Measurements from ENCODE around the gene OBSCN.

Gene OBSCN

GRCh38 chr1:228325267-228325666 lies 117.4 kb downstream of the OBSCN start:
- no peak for DNase-seq

GRCh38 chr1:228329887-228330286 lies 122.0 kb downstream of the OBSCN start:
- DNase-seq = no peak

GRCh38 chr1:228332797-228333738 lies 125.2 kb downstream of the OBSCN start:
- no peak for DNase-seq

DNA sequence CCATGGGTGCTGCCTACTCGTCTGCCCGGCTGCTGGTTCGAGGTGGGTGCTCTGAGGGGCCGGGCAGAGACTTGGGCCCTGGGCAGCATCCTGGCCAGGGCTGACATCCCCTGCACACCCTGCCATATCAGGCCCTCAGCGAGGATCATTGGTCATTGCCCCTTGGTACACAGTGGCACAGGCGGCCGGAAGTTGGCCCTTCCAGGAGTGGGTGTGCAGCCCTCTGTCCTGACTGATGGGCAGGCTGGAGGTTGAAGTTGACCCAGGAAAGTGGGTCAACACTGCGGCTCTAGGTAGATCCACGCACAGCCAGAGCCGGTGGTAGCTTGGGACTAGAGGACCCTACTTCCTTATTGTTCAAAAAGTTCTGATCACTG lies 125.9 kb downstream of the OBSCN start:
- no peak for DNase-seq

GRCh38 chr1:228334226-228334935 lies 126.5 kb downstream of the OBSCN start:
- DNase-seq = no peak

DNA sequence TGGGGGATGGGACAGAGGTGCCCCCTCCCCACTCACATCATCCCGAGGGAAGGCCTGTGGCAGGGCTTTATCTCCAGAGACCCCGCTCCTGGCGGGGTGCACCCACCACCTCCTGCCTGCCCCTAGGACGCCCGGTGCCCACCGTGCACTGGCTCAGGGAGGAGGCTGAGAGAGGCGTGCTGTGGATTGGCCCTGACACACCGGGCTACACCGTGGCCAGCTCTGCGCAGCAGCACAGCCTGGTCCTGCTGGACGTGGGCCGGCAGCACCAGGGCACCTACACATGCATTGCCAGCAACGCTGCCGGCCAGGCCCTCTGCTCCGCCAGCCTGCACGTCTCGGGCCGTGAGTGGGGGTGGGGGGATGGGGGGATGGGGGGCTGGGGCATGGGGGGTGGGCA lies 127.1 kb downstream of the OBSCN start:
- no peak for DNase-seq

DNA sequence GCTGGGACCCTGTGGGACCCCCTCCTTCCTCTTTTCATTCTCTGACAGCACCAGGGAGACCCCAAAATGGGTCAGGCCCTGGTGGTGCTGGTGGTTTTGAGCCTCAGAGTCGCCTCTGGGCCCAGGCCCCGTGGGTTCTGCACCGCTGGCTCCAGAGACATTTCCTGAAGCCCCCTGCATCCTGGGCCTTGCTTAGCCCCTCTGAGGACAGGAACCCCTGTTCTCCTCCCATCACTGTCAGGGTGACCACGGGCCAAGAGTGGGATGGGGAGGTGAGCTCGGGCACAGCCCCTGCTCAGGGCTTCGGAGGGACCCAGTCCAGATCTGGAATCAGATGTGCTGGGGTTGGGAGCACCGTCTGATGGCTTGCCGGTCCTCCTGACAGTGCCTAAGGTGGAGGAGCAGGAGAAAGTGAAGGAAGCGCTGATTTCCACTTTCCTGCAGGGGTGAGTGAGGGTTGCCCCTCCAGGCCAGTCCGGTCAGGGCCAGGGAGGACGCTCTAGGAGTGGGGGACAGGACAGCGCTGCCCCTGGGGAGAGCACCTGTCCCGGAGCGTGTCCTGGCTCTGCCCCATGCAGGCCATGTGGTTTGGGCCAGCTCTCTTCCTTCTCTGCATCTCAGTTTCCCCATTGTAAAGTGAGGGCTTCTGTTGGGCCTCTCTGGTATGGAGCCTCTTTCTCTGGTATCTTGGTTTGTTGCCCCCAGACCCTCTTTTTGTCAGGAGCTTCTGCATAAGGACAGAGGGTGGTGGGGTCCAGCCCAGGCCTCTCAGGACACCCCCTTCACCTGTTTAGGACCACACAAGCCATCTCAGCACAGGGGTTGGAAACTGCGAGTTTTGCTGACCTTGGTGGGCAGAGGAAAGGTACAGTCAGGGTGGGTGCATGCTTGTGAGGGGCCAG lies 127.8 kb downstream of the OBSCN start:
- no peak for DNase-seq

DNA sequence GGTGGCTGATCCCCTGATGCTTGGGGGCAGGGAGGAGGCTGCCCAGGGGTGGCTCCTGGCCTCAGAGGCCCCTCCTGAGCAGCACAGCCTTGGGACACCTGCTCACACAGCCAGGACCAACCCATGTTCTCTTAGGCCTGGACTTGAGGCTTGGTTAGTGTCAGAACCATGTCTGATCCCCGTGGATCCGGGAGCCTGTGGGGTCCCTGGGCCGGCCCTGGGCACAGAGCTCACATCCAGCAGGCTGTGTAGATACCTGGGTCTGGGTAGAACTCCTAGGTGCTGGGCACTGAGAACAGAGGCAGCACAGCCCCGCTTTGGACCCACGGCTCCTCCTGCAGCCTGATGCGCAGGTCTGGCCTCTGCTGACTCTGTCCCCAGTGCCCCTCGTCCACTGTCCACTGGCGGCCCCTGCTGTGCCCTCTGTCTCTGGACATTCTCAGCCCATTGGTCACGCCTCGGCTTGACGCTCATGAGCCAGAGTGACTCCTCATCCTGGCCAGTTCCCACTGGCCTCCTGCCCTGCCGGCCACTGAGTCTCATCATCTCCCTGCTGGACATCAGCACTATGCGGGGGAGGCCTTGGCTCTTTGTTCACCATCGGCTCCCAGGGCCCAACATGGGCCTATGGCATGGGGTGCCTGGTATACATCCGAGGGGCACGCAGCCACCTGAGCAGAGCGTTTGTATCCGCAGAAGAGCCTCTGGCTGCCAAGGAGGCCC lies 128.6 kb downstream of the OBSCN start:
- DNase-seq = no peak

GRCh38 chr1:228337031-228337564 lies 129.3 kb downstream of the OBSCN start:
- DNase-seq = no peak

DNA sequence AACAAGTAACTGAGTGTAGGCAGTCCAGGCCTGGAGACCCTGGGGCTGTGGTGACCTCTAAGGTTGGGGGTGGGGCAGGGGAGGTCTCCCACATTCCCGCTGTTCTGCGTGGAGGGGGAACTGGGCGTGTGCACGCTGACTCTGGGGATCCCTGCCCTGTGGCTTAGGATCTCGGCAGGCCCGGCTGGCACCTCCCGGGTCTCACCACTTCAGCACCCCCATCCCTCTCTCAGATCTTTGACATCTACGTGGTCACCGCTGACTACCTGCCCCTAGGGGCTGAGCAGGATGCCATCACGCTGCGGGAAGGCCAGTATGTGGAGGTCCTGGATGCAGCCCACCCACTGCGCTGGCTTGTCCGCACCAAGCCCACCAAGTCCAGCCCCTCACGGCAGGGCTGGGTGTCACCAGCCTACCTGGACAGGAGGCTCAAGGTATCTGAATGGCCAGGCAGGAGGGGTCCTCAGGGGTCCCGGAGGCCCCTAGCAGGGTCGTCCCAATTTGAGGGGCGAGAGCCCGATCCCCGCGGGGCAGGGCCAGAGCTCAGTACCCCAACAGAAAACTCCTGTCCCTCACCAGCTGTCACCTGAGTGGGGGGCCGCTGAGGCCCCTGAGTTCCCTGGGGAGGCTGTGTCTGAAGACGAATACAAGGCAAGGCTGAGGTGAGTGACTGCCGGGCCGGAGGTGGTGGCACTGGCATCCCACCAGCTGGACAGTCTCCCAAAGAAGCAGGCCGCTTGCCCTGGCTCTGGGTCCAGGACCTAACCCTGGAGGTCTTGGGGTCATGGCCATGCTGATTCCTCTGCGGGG lies 130.1 kb downstream of the OBSCN start:
- no peak for DNase-seq

- DNase-seq = no peak
Measured at GRCh38 chr1:228338521-228339051, 130.7 kb downstream of the OBSCN start.

DNA sequence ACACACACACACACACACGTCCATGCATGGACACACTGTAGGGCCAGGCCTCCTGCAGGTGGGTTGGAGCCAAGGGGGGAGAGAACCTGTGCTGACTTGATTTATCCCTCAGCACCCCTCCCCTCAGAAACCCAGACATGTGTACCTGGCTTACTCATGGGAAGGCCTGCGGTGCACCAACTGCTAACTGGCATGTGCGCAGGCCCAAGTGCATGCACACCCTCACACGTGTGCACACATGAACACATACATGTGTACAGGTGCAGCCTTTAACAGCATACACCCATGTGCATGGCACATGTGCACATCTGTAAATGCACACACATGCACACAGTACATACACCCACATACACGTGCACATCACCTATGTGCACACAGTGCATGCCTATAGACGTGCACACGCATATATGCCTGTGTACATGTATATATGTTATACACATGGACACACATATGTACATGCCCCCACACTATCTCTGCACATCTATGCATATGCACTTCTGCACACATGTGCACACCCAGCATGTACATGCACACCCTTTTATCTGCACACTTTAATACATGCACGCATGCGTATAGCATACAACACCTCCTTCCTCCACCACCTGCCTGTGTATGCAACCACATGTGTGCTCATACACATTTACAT lies 131.3 kb downstream of the OBSCN start:
- no peak for DNase-seq

- DNase-seq = no peak
Measured at GRCh38 chr1:228339766-228340685, 132.2 kb downstream of the OBSCN start.

- DNase-seq = no peak
Measured at GRCh38 chr1:228340686-228341449, 133.0 kb downstream of the OBSCN start.

GRCh38 chr1:228341450-228341813 lies 133.6 kb downstream of the OBSCN start:
- DNase-seq = no peak

DNA sequence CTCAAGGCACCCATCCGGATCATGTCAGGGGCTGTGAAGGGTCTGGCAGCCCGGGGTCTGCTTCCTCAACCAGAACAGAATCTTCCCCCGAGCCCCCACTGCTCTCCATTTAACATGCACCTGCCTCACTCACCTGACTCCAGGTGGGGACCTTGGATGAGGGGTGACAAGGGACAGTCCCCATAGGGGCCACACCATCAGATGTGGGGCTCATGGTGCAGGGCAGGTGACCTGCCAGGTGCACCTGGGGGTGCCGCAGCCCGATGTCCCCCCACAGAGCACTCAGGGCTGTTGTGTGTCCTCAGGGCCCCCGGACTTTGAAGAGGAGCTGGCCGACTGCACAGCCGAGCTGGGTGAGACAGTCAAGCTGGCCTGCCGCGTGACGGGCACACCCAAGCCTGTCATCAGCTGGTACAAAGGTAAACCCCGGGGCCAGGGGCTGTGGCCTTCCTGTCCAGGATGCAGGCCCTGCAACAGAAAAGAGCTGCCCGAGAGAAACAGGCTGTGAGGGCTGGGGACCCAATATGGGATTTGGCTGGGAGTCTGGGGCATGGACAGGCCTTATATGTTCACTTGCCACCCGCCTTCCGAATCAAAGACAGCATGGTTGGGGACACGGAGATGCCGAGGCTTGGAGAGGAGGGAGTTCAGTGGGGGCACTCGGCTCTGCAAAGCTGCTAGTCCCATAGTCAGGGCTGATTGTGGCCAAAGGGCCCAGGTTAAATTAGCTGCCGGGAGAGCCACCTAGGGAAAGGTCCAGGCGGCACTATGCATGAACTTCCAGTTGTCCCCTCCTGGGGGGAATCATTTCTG lies 134.2 kb downstream of the OBSCN start:
- DNase-seq = no peak

GRCh38 chr1:228342627-228343190 lies 134.9 kb downstream of the OBSCN start:
- DNase-seq = no peak

Measured in stimulated activated naive CD4-positive, alpha-beta T cell (primary cell).